Peyer's patch (tissue), 4 donors: ENCODE measurements around the gene DAB1. TPM values are rescaled to one million over a fixed set of nuclear protein-coding genes. Genes with fewer than 3 reads are reported as not detected.

Source experiments
- DNase-seq, 3 donors: peaks; one replicate each; pipeline ENCODE4 v3.0.0-alpha.2; 2017 to 2019
- H3K27ac ChIP-seq, 4 donors: fragments of 200-600 bp; sonication (generic); one replicate each; pipeline ENCODE4 v1.5.1; 2016 to 2019
- H3K27me3 ChIP-seq, 2 donors: fragments of 200-600 bp; sonication (generic); one replicate each; pipeline ENCODE4 v1.5.1; 2019
- H3K36me3 ChIP-seq, 3 donors: fragments of 200-600 bp; sonication (generic); one replicate each; pipeline ENCODE4 v1.5.1; 2016 to 2019
- H3K4me1 ChIP-seq, 4 donors: fragments of 200-600 bp; sonication (generic); one replicate each; pipeline ENCODE4 v1.5.1; 2016 to 2019
- H3K4me3 ChIP-seq, 4 donors: fragments of 200-600 bp; sonication (generic); 1 replicate in 3 of 4; 2 replicates in 1 of 4; pipeline ENCODE4 v1.5.1; 2016 to 2019; ENCODE audit warnings: mild to moderate bottlenecking in 1 of 4
- H3K9me3 ChIP-seq, 4 donors: fragments of 200-600 bp; sonication (generic); one replicate each; pipeline ENCODE4 v1.5.1; 2016 to 2019; ENCODE audit warnings: mild to moderate bottlenecking in 1 of 4
- POLR2A ChIP-seq, 2 donors: fragments of 450-650 bp; IDR thresholded peaks; one replicate each; pipeline ENCODE4 v1.5.1; 2017; ENCODE audit warnings: antibody characterized with exemption in 2 of 2, mild to moderate bottlenecking in 2 of 2, moderate library complexity in 2 of 2
- total RNA-seq, 4 donors: library from RNA; depleted of rRNA; stranded (reverse); fragments of >200 nt; gene quantifications; one replicate each; pipeline ENCODE4 v1.1.0, GENCODE V29; 2016
- TF ChIP-seq, protein P1 (sequence below), 6 experiments: fragments of 450-650 bp in 4 of 6; fragments of 200-600 bp in 2 of 6; sonication (generic) in 1 of 6; IDR thresholded peaks; one replicate each; pipeline ENCODE4 v1.5.1; 2017 to 2019; ENCODE audit warnings: antibody characterized with exemption in 6 of 6, mild to moderate bottlenecking in 3 of 6, moderate library complexity in 1 of 6

Gene DAB1
- total RNA-seq, 4 donors from 2014 or later, result 4.1 to 75.3 (median 63.9) TPM

DNA sequence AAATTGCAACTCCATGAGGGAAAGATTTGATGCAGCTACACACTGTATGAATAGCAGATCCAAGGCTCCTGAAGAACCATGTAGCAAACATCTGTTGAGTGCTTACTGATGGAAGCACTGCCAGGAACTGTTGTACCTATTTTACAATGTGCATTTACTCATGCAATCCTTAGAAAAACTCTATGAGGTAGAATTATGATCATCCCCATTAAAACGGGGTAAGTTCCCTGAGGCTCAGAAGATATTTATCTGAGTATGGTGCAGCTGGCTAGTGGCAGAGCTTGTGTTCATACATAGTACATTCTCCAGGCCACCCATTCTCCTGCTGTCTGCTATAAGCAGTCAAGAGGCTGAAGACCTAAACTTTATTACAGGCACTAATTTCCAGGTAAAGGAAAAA lies 403.6 kb downstream of the DAB1 start:
- Histone ChIP-seq H3K36me3 (no peaks in the 10 kb centered on the region), H3K9me3 (no peaks in the 10 kb centered on the region), H3K27ac (no peak overlapping the region), H3K4me1 (no peaks in the 10 kb centered on the region), H3K4me3 (no peak overlapping the region), H3K27me3 (no peaks in the 10 kb centered on the region)
- TF ChIP-seq POLR2A (IDR thresholded peaks at IDR 0.05), result no peak
- TF ChIP-seq, protein P1, sequence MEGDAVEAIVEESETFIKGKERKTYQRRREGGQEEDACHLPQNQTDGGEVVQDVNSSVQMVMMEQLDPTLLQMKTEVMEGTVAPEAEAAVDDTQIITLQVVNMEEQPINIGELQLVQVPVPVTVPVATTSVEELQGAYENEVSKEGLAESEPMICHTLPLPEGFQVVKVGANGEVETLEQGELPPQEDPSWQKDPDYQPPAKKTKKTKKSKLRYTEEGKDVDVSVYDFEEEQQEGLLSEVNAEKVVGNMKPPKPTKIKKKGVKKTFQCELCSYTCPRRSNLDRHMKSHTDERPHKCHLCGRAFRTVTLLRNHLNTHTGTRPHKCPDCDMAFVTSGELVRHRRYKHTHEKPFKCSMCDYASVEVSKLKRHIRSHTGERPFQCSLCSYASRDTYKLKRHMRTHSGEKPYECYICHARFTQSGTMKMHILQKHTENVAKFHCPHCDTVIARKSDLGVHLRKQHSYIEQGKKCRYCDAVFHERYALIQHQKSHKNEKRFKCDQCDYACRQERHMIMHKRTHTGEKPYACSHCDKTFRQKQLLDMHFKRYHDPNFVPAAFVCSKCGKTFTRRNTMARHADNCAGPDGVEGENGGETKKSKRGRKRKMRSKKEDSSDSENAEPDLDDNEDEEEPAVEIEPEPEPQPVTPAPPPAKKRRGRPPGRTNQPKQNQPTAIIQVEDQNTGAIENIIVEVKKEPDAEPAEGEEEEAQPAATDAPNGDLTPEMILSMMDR (IDR thresholded peaks at IDR 0.05), result no peak
- no peak for DNase-seq

DNA sequence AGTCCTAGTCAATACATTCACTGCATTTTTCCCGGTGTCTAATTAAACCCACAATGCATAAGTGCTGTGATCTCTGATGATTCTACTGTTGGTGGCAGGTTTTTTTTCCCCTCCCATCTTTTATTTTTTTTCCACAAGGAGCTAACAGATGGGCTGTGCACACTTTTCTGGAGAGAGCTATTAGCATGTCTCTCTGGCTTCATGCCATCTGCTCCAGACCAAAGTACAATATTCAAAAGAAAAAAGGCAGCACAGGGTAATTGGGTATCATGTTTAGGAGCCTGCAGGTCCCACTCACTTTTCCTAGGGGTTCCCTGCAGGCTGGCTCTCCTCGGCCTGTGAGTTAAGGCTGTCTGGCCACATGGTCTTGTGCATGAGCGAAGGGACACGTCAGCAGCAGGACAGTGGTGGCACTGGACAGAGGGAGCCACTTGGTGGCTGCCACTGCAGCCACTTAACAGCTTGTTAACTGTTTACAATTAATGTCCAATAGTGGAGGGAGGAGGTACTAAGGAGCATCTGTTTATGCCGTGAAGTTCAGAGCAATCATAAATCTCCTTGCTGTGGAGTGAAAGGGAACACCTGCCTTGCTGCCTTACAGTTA lies 404.5 kb downstream of the DAB1 start:
- no peak overlapping the region for H3K27ac ChIP-seq
- no peaks in the 10 kb centered on the region for H3K9me3 ChIP-seq
- no peak for DNase-seq
- no peaks in the 10 kb centered on the region for H3K4me1 ChIP-seq
- H3K27me3 ChIP-seq, result no peaks in the 10 kb centered on the region
- H3K36me3 ChIP-seq, result no peaks in the 10 kb centered on the region
- no peak overlapping the region for H3K4me3 ChIP-seq
- TF ChIP-seq, protein P1 (IDR thresholded peaks at IDR 0.05), result no peak
- TF ChIP-seq POLR2A (IDR thresholded peaks at IDR 0.05), result no peak

DNA sequence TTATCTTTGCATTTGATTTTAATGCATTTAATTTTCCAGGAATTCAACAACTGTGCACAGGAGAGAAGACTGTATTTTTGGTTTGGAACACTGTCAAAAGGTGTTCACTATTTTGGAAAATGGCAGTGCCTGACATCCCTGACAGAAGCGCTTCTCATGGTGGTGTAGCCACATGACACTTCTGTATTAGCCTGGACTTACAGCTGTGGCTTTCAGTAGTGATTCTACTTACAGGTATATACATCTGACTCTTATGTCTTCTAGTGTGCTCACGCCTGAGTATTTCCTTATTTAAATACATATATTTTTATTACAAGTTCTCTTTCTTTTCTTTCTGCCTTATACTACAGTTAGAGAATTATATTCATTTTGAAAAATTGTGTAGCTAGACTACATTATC lies 405.7 kb downstream of the DAB1 start:
- no peaks in the 10 kb centered on the region for H3K36me3 ChIP-seq
- no peak overlapping the region for H3K27ac ChIP-seq
- no peaks in the 10 kb centered on the region for H3K27me3 ChIP-seq
- no peaks in the 10 kb centered on the region for H3K9me3 ChIP-seq
- H3K4me1 ChIP-seq, result no peaks in the 10 kb centered on the region
- TF ChIP-seq POLR2A (IDR thresholded peaks at IDR 0.05), result no peak
- TF ChIP-seq, protein P1 (IDR thresholded peaks at IDR 0.05), result no peak
- DNase-seq, result no peak
- no peak overlapping the region for H3K4me3 ChIP-seq

DNA sequence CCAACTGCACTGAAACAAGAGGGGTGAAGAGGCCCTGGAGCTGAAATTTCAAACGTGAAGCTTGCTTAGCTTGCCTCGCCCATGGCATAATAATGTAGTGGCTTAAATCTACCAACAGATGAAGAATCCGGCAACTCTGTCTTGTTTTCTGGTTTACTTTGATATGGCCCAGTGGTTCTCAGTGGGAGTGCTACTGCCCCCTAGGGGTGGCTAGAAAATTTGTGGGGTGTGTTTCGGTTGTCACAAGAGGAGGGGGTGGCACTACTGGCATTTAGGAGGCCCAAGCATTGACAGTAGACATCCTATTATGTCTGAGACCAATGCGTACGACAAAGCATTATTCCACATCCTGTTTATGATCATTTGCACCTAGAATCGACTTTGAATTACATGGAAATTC lies 406.1 kb downstream of the DAB1 start:
- Histone ChIP-seq H3K4me3 (no peak overlapping the region), H3K27ac (no peak overlapping the region), H3K36me3 (no peaks in the 10 kb centered on the region), H3K4me1 (no peaks in the 10 kb centered on the region), H3K9me3 (no peaks in the 10 kb centered on the region), H3K27me3 (no peaks in the 10 kb centered on the region)
- TF ChIP-seq, protein P1 (IDR thresholded peaks at IDR 0.05), result peak in 1 of 6 experiments; percentile 7
- TF ChIP-seq POLR2A (IDR thresholded peaks at IDR 0.05), result no peak
- no peak for DNase-seq

DNA sequence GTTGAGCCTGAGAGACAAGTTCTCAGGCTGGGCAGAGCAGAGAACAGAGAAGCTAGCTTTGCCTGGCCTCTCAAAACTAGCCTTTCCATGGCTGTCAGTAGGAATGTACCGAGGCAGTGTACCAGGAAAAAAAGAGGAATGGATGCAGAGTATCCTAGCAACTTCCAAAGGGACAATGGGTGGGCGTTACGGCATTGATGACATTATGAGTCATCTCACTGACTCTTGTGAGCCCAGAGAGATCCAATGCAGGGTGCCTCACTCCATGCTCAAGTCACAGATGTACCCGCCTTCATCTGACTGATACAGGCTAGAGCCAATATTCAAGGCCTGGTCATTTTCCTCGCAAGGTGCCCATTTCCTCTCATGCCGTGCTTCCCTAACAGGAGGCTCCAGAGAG lies 406.7 kb downstream of the DAB1 start:
- Histone ChIP-seq H3K9me3 (no peaks in the 10 kb centered on the region), H3K27me3 (no peaks in the 10 kb centered on the region), H3K36me3 (no peaks in the 10 kb centered on the region), H3K27ac (no peak overlapping the region), H3K4me3 (no peak overlapping the region), H3K4me1 (no peaks in the 10 kb centered on the region)
- no peak for TF ChIP-seq POLR2A (IDR thresholded peaks at IDR 0.05)
- TF ChIP-seq, protein P1 (IDR thresholded peaks at IDR 0.05), result no peak
- no peak for DNase-seq

DNA sequence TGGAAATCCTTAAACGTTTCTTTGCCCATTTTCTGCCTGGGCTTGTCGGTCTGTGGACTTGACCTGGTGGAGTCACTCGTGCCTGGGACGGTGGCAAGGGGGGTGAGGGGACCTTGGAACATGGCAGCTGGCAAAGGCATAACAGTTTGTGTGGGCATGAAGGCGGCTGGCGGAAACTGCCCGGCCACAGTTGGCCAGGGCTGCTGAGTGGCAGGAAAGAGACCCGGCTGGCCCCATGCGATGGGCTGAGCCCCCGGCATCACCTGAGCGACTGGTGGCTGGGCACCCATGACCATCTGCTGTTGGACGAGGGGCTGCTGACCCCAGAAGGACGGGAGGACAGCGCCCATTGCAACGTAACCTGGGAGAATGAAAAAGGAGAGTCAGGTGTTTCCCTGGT lies 408.8 kb downstream of the DAB1 start:
- Histone ChIP-seq H3K4me1 (no peaks in the 10 kb centered on the region), H3K36me3 (no peaks in the 10 kb centered on the region), H3K27me3 (no peaks in the 10 kb centered on the region), H3K27ac (no peak overlapping the region), H3K4me3 (no peak overlapping the region), H3K9me3 (no peaks in the 10 kb centered on the region)
- no peak for DNase-seq
- no peak for TF ChIP-seq POLR2A (IDR thresholded peaks at IDR 0.05)
- TF ChIP-seq, protein P1 (IDR thresholded peaks at IDR 0.05), result no peak
